Measurements from ENCODE around the gene SIN3A. TPM values are rescaled to one million over a fixed set of nuclear protein-coding genes. Genes with fewer than 3 reads are reported as not detected.

SIN3A gene
- total and polyA plus RNA-seq, 2 donors (not counting 1 experiment from before 2014, with no cell fraction given) = 32.0 to 153 TPM

- peaks cover 0 to 45% of the 10 kb centered on the region in 2 experiments for H3K36me3 ChIP-seq (replicated peaks in 1 of 2; ENCODE audit: control extremely low read depth in 1 of 2, control insufficient read depth in 1 of 2, extremely low read depth in 1 of 2, insufficient read depth in 2 of 2, low read length in 1 of 2)
- H3K27me3 Mint-ChIP-seq = no peaks in the 10 kb centered on the region
- H3K27me3 ChIP-seq (replicated peaks in 1 of 4; ENCODE audit: control extremely low read depth in 1 of 4, control insufficient read depth in 3 of 4, insufficient read depth in 4 of 4, low read length in 3 of 4) = no peaks in the 10 kb centered on the region
- H3K9me3 Mint-ChIP-seq (ENCODE audit: insufficient read depth) = no peaks in the 10 kb centered on the region
- H3K9me3 ChIP-seq (ENCODE audit: control extremely low read depth in 1 of 3, control insufficient read depth in 2 of 3, insufficient read depth in 1 of 3, low read length in 2 of 3) = no peaks in the 10 kb centered on the region
- no peak overlapping the region for H3K27ac ChIP-seq (ENCODE audit: low read length in 2 of 2)
- peaks cover 69% of the 10 kb centered on the region for H3K79me2 ChIP-seq (ENCODE audit: control insufficient read depth, insufficient read depth, low read length)
- ChIA-PET CTCF (interaction anchor here (0.6 kb wide), 1 partner anchor 384 kb away, joined by 5 read pairs; no protein-coding TSS in a partner anchor), POLR2A (no interaction called here)
- H3K9ac ChIP-seq (ENCODE audit: low read length) = no peak overlapping the region
- DNase-seq (no peak), ATAC-seq (ENCODE audit: low read depth) (no peak)
- H3K4me3 Mint-ChIP-seq = no peak overlapping the region
- H3K4me3 ChIP-seq (ENCODE audit: control extremely low read depth in 1 of 5, extremely low read depth in 1 of 5, insufficient read depth in 1 of 5, low read depth in 2 of 5, low read length in 4 of 5) = no peak overlapping the region
- intact Hi-C loops (cut with micrococcal nuclease) = no loop called here
- H3K4me2 ChIP-seq (replicated peaks; ENCODE audit: low read depth, low read length, poor library complexity, severe bottlenecking) = no peak overlapping the region
- no peak overlapping the region for H3K27ac Mint-ChIP-seq
- peaks cover 62% of the 10 kb centered on the region for H4K20me1 ChIP-seq (ENCODE audit: control insufficient read depth, insufficient read depth, low read length, poor library complexity, severe bottlenecking)
- TF ChIP-seq CTCF (IDR thresholded peaks at IDR 0.05) = no peak
- TF ChIP-seq EZH2 (IDR thresholded peaks at IDR 0.05; ENCODE audit: borderline replicate concordance, insufficient read depth, low read depth, low read length, poor library complexity, severe bottlenecking) = no peak
- peaks cover 6% of the 10 kb centered on the region for H3K4me1 Mint-ChIP-seq
- no peak overlapping the region for H2AFZ ChIP-seq (ENCODE audit: insufficient read depth, low read depth, low read length, poor library complexity, severe bottlenecking)
- no peaks in the 10 kb centered on the region for H3K4me1 ChIP-seq (ENCODE audit: control insufficient read depth in 2 of 2, insufficient read depth in 2 of 2, low read length in 2 of 2)
These were observed 30.8 kb downstream of the SIN3A start for GRCh38 chr15:75420698-75421097.

GRCh38 chr15:75416584-75416983 lies 34.9 kb downstream of the SIN3A start:
- TF ChIP-seq EZH2 (IDR thresholded peaks at IDR 0.05; ENCODE audit: borderline replicate concordance, insufficient read depth, low read depth, low read length, poor library complexity, severe bottlenecking) (no peak), CTCF (IDR thresholded peaks at IDR 0.05) (no peak)
- H3K36me3 ChIP-seq (replicated peaks in 1 of 2; ENCODE audit: control extremely low read depth in 1 of 2, control insufficient read depth in 1 of 2, extremely low read depth in 1 of 2, insufficient read depth in 2 of 2, low read length in 1 of 2) = peaks cover 3 to 50% of the 10 kb centered on the region in 2 experiments
- no peaks in the 10 kb centered on the region for H3K4me1 ChIP-seq (ENCODE audit: control insufficient read depth in 2 of 2, insufficient read depth in 2 of 2, low read length in 2 of 2)
- intact Hi-C loops (cut with micrococcal nuclease) = no loop called here
- ChIA-PET CTCF (interaction anchor here (1.0 kb wide), 1 partner anchor 38 kb away, joined by 3 read pairs; no protein-coding TSS in a partner anchor), POLR2A (no interaction called here)
- H3K27ac ChIP-seq (ENCODE audit: low read length in 2 of 2) = peak overlapping the region in 1 of 2 donors; percentile 41
- peak overlapping the region; percentile 41 for H3K27ac Mint-ChIP-seq
- no peak for DNase-seq
- H3K79me2 ChIP-seq (ENCODE audit: control insufficient read depth, insufficient read depth, low read length) = peaks cover 41% of the 10 kb centered on the region
- H2AFZ ChIP-seq (ENCODE audit: insufficient read depth, low read depth, low read length, poor library complexity, severe bottlenecking) = no peak overlapping the region
- peaks cover 37% of the 10 kb centered on the region for H4K20me1 ChIP-seq (ENCODE audit: control insufficient read depth, insufficient read depth, low read length, poor library complexity, severe bottlenecking)
- peaks cover 8% of the 10 kb centered on the region for H3K4me1 Mint-ChIP-seq
- 100% methylated on average over 1 of the region's 1 CpG for WGBS (ENCODE audit: insufficient coverage)
- H3K9ac ChIP-seq (ENCODE audit: low read length) = no peak overlapping the region
- H3K4me2 ChIP-seq (replicated peaks; ENCODE audit: low read depth, low read length, poor library complexity, severe bottlenecking) = no peak overlapping the region
- H3K27me3 Mint-ChIP-seq = no peaks in the 10 kb centered on the region
- H3K9me3 Mint-ChIP-seq (ENCODE audit: insufficient read depth) = no peaks in the 10 kb centered on the region
- no peaks in the 10 kb centered on the region for H3K9me3 ChIP-seq (ENCODE audit: control extremely low read depth in 1 of 3, control insufficient read depth in 2 of 3, insufficient read depth in 1 of 3, low read length in 2 of 3)
- no peaks in the 10 kb centered on the region for H3K27me3 ChIP-seq (replicated peaks in 1 of 4; ENCODE audit: control extremely low read depth in 1 of 4, control insufficient read depth in 3 of 4, insufficient read depth in 4 of 4, low read length in 3 of 4)
- no peak for ATAC-seq (ENCODE audit: low read depth)
- H3K4me3 Mint-ChIP-seq = no peak overlapping the region
- no peak overlapping the region for H3K4me3 ChIP-seq (ENCODE audit: control extremely low read depth in 1 of 5, extremely low read depth in 1 of 5, insufficient read depth in 1 of 5, low read depth in 2 of 5, low read length in 4 of 5)
